Thyroid gland (tissue), 4 donors: ENCODE results near the gene LIFR. TPM values are rescaled to one million over a fixed set of nuclear protein-coding genes. Genes with fewer than 3 reads are reported as not detected.

Source experiments
- DNase-seq, 2 donors: peaks; one replicate each; pipeline ENCODE4 v3.0.0-alpha.2; 2019
- H3K27ac ChIP-seq, 3 donors: fragments of 200-600 bp; sonication (generic); 1 replicate in 2 of 3; 2 replicates in 1 of 3; pipeline ENCODE4 v1.5.1; 2016 to 2019; ENCODE audit warnings: mild to moderate bottlenecking in 1 of 3, moderate library complexity in 1 of 3
- H3K27me3 ChIP-seq: fragments of 200-600 bp; sonication (generic); one replicate; pipeline ENCODE4 v1.5.1; 2019
- H3K36me3 ChIP-seq, 2 donors: fragments of 200-600 bp; sonication (generic); one replicate each; pipeline ENCODE4 v1.5.1; 2016 to 2019
- H3K4me1 ChIP-seq, 2 donors: fragments of 200-600 bp; sonication (generic); one replicate each; pipeline ENCODE4 v1.5.1; 2017 to 2019
- H3K4me3 ChIP-seq, 3 donors: fragments of 200-600 bp; sonication (generic); replicated peaks in 1 of 3; 1 replicate in 2 of 3; 2 replicates in 1 of 3; pipeline ENCODE4 v1.5.1; 2016; ENCODE audit warnings: mild to moderate bottlenecking in 1 of 3
- H3K9me3 ChIP-seq: fragments of 200-600 bp; sonication (generic); one replicate; pipeline ENCODE4 v1.5.1; 2017
- POLR2A ChIP-seq, 2 donors: fragments of 450-650 bp; IDR thresholded peaks; one replicate each; pipeline ENCODE4 v1.6.1; 2017; ENCODE audit warnings: antibody characterized with exemption in 2 of 2, mild to moderate bottlenecking in 2 of 2, moderate library complexity in 1 of 2
- WGBS, 2 donors: methylation state at CpG; one replicate each; pipeline ENCODE4 v1.1.5; 2017; 5-methylcytosine and 5-hydroxymethylcytosine counted together
- intact Hi-C: fragments of 100-400 bp; cut with DNase I; formaldehyde crosslinking; loops from one replicate; pipeline ENCODE4 v1.15.1; 2023
- total RNA-seq, 4 donors: library from RNA; depleted of rRNA; stranded (reverse); fragments of >200 nt; gene quantifications; one replicate each; pipeline ENCODE4 v1.2.3, GENCODE V29; 2016
- TF ChIP-seq, protein P1 (sequence below), 6 experiments: fragments of 200-600 bp in 3 of 6; fragments of 450-650 bp in 3 of 6; sonication (generic) in 3 of 6; IDR thresholded peaks; one replicate each; pipeline ENCODE4 v1.5.1; 2016 to 2019; ENCODE audit warnings: antibody characterized with exemption in 6 of 6, mild to moderate bottlenecking in 2 of 6, inconsistent platforms in 1 of 6, moderate library complexity in 1 of 6

Gene LIFR
- total RNA-seq, 4 donors from 2014 or later = 172 to 446 (median 233) TPM

DNA sequence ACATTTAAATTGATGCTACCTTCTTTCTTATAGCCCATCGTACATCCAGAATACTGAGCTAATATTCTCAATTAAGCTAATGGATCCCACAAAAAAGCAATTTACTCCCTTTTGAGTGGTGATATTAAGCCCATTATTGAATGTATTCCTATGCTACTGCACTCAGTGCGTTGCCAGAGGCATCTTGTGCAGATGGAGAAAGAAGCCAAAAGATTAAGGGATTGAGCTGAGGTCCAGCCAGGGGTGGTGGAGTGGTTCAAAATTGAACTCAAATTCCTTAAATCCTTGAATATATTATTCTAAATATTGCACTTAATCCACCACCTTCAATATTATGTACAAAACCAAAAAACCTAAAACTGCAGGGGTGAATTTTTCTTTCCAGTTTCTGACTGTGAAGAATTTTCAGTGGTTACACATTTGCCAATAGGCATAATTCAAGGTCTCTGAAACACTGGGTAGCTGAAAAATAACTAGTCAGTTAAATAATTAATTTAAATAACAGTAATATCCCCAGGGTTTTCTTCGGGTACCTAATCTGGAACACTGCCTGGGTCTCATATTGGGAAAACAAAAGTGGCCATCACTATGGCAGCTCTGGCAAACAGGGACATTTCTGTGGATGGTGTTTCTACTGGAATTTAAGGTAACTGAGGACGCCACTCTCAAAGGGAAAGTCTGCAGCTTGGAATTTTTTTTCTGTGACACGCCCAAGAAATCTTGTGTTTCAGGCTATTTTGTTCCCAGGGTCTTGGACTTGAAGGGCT lies 6.2 kb upstream of the LIFR start:
- peak overlapping the region; percentile 57 to 72 (median 65) for H3K27ac ChIP-seq
- peaks cover 35 to 60% of the 10 kb centered on the region in 2 donors for H3K4me1 ChIP-seq
- no peaks in the 10 kb centered on the region for H3K36me3 ChIP-seq
- H3K27me3 ChIP-seq = no peaks in the 10 kb centered on the region
- no peak for DNase-seq
- no peak for TF ChIP-seq POLR2A (IDR thresholded peaks at IDR 0.05)
- TF ChIP-seq, protein P1, sequence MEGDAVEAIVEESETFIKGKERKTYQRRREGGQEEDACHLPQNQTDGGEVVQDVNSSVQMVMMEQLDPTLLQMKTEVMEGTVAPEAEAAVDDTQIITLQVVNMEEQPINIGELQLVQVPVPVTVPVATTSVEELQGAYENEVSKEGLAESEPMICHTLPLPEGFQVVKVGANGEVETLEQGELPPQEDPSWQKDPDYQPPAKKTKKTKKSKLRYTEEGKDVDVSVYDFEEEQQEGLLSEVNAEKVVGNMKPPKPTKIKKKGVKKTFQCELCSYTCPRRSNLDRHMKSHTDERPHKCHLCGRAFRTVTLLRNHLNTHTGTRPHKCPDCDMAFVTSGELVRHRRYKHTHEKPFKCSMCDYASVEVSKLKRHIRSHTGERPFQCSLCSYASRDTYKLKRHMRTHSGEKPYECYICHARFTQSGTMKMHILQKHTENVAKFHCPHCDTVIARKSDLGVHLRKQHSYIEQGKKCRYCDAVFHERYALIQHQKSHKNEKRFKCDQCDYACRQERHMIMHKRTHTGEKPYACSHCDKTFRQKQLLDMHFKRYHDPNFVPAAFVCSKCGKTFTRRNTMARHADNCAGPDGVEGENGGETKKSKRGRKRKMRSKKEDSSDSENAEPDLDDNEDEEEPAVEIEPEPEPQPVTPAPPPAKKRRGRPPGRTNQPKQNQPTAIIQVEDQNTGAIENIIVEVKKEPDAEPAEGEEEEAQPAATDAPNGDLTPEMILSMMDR (IDR thresholded peaks at IDR 0.05) = no peak
- intact Hi-C loops = no loop called here
- WGBS, 2 donors = 72 to 80% methylated on average over 5 of the region's 5 CpGs
- no peaks in the 10 kb centered on the region for H3K9me3 ChIP-seq
- H3K4me3 ChIP-seq = no peak overlapping the region

DNA sequence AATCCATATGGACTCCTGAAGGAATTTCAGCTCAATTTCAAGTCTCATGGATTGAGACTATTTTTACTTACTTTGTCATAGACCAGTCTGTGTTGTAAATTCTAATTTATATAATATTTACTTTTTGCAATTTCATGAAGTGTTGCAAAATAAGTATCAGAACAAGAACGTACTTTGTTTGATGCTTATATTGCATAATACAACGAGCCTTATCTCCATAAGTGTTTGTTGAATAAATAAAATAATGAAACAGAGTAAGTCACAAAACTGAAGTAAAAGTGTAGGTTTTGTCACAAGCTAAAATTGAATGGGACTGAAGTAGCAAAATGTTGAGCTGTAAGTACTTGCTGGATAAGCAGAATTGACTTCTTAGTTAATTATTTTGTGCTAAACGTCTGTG lies 3.0 kb upstream of the LIFR start:
- no peak for DNase-seq
- peak overlapping the region in 1 of 3 donors; percentile 72 for H3K27ac ChIP-seq
- 60% methylated on average over 3 of the region's 3 CpGs for WGBS, 2 donors
- no peak overlapping the region for H3K4me3 ChIP-seq
- no peak for TF ChIP-seq POLR2A (IDR thresholded peaks at IDR 0.05)
- TF ChIP-seq, protein P1 (IDR thresholded peaks at IDR 0.05) = no peak
- H3K36me3 ChIP-seq = no peaks in the 10 kb centered on the region
- H3K27me3 ChIP-seq = no peaks in the 10 kb centered on the region
- H3K9me3 ChIP-seq = no peaks in the 10 kb centered on the region
- intact Hi-C loops = loop anchor here (10.0 kb wide), 1 partner anchor 105 kb away; no protein-coding TSS in a partner anchor
- H3K4me1 ChIP-seq = peaks cover 35 to 62% of the 10 kb centered on the region in 2 donors

DNA sequence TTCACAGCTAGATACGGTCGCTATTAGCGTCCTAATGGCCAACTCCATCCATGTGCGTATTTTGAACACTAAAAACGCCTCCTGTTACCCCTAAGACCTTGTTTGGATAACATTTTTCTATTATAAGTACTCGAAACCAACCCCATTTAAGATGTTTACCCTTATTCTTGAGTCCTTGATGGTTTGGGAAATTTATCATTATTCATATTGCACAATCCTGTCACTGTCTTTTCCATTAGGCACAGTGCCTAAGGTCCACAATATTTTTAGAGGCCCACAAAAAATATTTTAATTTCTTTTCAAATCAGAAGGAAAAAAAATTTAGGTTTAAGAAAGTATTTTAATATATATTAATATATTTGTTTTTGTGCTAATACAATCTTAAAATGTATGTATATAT lies 1.3 kb upstream of the LIFR start:
- Histone ChIP-seq H3K9me3 (no peaks in the 10 kb centered on the region), H3K27me3 (no peaks in the 10 kb centered on the region), H3K4me1 (peaks cover 33 to 54% of the 10 kb centered on the region in 2 donors), H3K36me3 (no peaks in the 10 kb centered on the region), H3K4me3 (peak overlapping the region in 2 of 3 donors; percentile 58 to 75), H3K27ac (peak overlapping the region in 2 of 3 donors; percentile 99 to 100)
- intact Hi-C loops = loop anchor here (10.0 kb wide), 1 partner anchor 107 kb away; no protein-coding TSS in a partner anchor
- WGBS, 2 donors = 76 to 83% methylated on average over 6 of the region's 6 CpGs
- TF ChIP-seq, protein P1 (IDR thresholded peaks at IDR 0.05) = no peak
- TF ChIP-seq POLR2A (IDR thresholded peaks at IDR 0.05) = no peak
- no peak for DNase-seq

DNA sequence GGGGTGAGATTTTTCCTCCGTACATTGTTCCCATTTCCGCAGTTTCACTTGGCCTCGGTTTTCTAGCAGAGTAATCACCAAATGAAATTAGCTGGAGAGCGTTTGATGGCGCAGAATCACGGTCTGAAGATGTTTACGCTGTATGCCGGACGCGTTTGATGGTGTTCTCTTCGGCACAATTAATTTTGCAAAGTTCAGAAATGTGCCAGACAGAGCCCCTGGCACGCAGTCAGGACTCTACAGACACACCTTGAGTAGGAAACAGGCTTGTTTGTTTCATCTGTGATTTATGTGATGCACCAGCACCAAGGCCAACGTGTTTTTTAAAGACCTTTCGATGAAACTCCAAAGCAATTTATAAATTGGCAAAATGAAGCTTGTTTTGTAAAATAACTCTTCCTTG lies 863 bp upstream of the LIFR start:
- intact Hi-C loops = loop anchor here (10.0 kb wide), 1 partner anchor 107 kb away; no protein-coding TSS in a partner anchor
- TF ChIP-seq POLR2A (IDR thresholded peaks at IDR 0.05) = no peak
- TF ChIP-seq, protein P1 (IDR thresholded peaks at IDR 0.05) = no peak
- H3K36me3 ChIP-seq = no peaks in the 10 kb centered on the region
- peaks cover 34 to 54% of the 10 kb centered on the region in 2 donors for H3K4me1 ChIP-seq
- H3K27me3 ChIP-seq = no peaks in the 10 kb centered on the region
- no peaks in the 10 kb centered on the region for H3K9me3 ChIP-seq
- H3K4me3 ChIP-seq = peak overlapping the region; percentile 51 to 75 (median 58)
- H3K27ac ChIP-seq = peak overlapping the region; percentile 84 to 100 (median 99)
- DNase-seq = peak; percentile 49 to 54
- 7 to 13% methylated on average over 14 of the region's 14 CpGs for WGBS, 2 donors

DNA sequence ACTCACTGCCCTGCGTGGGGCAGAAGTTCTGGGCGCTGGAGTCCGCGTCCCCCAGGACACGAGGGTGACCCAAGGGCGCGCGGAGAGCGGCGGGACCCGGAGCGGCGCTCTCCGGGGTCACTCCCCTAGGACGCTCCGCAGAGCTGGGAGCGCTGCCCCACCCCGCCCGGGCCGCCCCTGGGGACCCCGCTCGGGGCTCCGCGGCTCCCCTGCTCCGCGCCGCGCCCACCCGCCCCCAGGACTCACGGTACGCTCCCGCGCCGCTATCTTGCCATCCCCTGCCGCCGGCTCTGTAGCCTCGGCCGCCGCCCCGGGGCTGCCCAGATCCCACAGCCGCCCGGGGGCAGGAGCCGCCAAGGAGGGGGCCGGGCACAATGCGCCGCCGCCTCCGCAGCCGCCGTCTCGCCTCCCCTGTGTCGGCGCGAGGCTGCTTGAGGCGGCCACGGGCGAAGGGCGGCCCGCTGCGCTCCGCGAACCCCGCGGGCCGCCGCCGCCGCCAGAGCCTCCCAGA lies 303 bp downstream of the LIFR start:
- Histone ChIP-seq H3K4me3 (peak overlapping the region; percentile 12 to 79 (median 42)), H3K27ac (peak overlapping the region; percentile 90 to 97 (median 93)), H3K36me3 (no peaks in the 10 kb centered on the region), H3K4me1 (peaks cover 46 to 54% of the 10 kb centered on the region in 2 donors), H3K27me3 (no peaks in the 10 kb centered on the region), H3K9me3 (no peaks in the 10 kb centered on the region)
- peak; percentile 54 to 89 for TF ChIP-seq POLR2A (IDR thresholded peaks at IDR 0.05)
- TF ChIP-seq, protein P1 (IDR thresholded peaks at IDR 0.05) = no peak
- DNase-seq = peak; percentile 39 to 43
- WGBS, 2 donors = 0% methylated on average over 10 of the region's 68 CpGs; no CpG with 5 or more reads in 1 of the 2 donors
- intact Hi-C loops = loop anchor here (10.0 kb wide), 1 partner anchor 109 kb away; no protein-coding TSS in a partner anchor
